Dedifferentiated amniotic fluid mesenchymal stem cell (primary cell): ENCODE data around the gene TBC1D3B.
"Not testable (repeated sequence)": the region's sequence is repeated elsewhere in the genome, so short reads cannot be mapped to it uniquely, and the experiment has no call there.

Experiments used
- DNase-seq: peaks from one replicate; pipeline ENCODE4 v3.0.0-alpha.2; 2016; ENCODE audit errors: extremely low spot score

The TBC1D3B gene

DNA sequence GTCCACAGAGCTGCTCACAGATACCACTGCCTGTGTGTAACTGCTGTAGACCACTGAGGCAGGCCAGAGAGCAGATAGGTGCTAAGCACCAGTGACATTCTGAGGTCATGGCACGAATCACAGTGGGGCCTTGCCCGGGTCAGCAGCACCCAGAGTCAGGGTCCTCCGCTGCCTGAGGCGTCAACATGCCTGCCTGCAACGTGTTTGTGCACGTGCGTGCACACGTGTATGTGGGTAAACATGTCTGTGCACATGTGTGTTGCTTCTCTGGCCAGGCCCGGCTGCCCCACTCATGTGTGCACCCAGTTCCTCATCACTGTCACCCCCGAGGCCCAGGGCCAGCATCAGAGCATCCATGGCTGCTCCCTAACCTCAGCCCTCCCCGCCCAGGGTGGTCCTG, at the start of gene TBC1D3B:
Gene TBC1D3B, minus strand, starts transcription at position 101 of the 400 bp plus-strand sequence. CDS start 1,586 bp downstream, outside the sequence.
- not testable (repeated sequence) for DNase-seq

DNA sequence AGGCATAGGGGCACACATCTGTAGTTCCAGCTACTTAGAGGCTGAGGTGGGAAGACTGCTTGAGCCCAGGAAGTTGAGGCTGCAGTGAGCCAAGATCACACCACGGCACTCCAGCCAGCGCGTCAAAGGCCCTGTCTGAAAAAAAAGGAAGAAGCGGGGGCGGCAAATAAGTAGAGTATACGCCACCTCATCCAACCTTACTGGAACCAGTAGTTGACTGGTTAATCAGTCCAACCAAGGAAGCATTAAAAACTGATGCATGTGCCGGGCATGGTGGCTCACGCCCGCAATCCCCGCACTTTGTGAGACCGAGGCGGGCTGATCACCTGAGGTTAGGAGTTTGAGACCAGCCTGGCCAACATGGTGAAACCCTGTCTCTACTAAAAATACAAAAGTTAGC, 46.5 kb upstream of the TBC1D3B start:
- DNase-seq: not testable (repeated sequence)

DNA sequence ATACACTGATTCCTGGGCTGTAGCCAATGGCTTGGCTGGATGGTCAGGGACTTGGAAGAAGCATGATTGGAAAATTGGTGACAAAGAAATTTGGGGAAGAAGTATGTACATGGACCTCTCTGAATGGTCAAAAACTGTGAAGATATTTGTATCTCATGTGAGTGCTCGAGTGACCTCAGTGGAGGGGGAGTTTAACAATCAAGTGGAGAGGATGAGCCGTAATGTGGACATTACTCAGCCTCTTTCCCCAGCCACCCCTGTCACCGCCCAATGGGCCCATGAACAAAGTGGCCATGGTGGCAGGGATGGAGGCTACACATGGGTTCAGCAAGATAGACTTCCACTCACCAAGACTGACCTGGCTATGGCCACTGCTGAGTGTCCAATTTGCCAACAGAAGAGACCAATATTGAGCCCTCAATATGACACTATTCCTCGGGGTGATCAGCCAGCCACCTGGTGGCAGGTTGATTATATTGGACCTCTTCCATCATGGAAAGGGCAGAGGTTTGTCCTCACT, 45.2 kb upstream of the TBC1D3B start:
- DNase-seq: not testable (repeated sequence)

DNA sequence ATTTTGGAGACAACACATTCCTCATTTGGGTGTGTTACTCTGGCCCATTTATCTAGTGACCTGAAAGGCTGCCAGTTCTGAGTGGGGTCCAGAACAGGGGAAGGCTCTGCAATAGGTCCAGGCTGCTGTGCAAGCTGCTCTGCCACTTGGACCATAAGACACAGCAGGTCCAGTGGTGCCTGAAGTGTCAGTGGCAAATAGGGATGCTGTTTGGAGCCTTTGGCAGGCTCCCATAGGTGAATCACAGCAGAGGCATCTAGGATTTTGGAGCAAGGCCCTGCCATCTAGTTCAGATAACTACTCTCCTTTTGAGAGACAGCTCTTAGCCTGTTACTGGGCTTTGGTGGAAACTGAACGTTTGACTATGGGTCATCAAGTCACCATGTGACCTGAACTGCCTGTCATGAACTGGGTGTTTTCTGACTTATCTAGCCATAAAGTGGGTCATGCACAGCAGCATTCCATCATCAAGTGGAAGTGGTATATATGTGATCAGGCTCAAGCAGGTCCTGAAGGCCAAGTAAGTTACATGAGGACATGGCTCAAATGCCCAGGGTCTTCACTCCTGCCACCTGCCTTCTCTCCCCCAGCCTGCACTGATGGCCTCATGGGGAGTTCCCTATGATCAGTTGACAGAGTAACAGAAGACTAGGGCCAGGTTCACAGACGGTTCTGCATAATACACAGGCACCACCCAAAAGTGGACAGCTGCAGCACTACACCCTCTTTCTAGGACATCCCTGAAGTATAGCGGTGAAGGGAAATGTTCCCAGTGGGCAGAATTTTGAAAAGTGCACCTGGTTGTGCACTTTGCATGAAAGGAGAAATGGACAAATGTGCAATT, 44.5 kb upstream of the TBC1D3B start:
- DNase-seq: not testable (repeated sequence)

DNA sequence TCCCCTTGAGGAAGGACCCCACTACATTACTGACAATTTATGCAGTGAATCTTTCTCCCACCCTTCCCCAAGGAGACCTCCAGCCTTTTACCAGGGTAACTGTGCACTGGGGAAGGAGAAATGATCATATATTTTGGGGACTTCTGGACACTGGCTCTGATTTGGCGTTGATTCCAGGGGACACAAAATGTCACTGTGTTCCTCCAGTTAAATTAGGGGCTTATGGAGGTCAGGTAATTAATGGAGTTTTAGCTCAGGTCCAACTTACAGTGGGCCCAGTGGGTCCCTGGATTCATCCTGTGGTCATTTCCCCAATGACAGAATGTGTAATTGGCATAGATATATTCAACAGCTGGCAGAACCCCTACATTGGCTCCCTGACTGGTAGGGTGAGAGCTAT, 43.1 kb upstream of the TBC1D3B start:
- not testable (repeated sequence) for DNase-seq

DNA sequence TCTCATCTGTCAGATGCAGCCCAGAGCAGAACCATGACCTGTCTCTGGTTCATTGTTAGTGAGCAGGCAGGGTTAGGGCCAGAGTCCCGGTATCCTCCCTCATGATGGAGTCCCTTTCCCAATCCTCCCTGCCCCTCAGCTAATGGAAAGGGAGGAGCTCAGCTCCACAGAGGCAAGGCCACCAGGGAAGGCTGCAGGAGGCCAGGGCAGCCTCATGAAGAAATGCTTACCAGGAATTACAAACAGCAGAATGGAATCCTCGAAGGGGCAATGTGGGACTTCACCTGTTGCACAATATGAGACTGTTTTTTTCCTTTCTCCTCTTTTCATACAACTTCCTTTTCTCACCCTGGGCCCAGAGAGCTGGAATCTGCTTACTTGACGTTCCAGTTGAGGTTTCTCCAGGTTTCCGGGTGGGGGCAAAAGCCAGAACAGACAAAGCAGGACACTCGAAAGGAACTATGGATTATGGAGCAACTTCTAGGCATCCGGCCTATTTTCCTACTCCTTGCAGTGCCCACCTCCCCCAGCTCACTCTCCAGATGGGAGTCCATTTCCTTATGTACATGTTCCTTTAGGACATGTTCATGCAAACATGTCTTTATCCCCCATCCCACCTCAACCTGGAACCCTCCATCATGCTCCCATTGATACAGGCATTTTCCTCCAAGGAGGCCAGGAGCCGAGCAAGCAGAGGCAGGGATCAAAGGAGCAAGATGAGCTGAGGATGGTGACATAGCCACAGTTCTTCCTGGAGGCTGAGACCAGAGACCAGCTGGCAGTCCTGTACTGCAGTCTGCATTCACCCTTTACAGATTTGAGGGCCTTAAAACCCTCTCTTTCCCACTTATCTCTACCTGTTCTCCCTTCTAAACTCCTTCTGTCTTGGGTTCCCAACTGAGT, 39.2 kb upstream of the TBC1D3B start:
- DNase-seq: not testable (repeated sequence)

DNA sequence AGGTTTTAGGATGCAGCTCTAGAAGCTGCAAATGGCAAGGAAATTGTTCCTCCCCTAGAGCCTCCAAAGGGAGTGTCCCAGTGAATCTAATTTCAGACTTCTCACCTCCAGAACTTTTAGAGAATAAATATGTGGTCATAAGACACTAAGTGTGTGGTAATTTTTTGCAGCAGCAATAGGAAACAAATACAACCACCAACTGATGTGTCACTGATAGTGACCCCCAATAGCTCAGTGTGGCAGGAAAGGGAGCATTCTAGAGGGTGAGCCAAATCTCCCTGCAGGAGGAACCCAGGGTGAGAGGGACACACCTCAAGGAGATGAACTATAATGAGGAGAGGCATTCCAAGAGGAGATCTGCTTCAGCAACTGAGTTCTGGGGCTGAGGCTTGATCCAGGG, 38.5 kb upstream of the TBC1D3B start:
- DNase-seq: no peak

DNA sequence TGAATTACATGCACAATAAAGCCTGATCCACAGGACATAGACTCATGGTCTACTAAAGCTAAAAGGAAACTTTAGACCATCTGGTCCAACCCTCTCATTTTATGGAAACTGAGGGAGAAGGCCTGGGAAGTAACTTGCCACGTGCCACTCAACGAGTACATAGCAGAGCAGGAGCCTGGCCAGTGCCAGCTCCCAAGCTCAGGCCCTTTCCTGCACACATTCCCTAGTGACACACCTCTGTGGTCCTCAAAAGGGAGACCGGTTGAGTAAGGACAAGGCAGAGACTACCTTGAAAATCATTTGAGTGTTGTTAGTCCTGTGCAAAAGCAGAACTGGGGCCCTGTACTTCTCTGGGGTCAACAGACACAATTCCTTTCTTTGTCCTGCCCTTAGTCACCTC, 37.3 kb upstream of the TBC1D3B start:
- no peak for DNase-seq

DNA sequence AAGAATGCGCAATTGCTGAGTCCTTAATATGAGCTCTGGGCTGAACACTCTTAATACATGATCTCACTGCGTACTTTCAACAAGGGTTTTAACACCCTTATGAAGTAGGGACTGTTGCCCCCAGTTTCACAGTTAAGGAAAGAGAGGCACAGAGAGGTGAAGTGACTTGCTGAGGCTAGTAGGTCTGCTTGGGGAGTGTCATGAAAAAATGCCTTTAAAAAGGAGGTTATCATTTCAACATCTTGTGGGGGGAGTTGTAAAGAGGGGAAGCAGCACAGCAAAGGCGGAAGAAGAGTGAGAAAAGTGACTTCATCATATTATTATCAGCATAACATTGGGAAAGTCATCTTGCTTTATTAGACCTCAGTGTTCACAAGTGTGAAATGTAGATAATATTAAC, 36.5 kb upstream of the TBC1D3B start:
- DNase-seq: no peak

DNA sequence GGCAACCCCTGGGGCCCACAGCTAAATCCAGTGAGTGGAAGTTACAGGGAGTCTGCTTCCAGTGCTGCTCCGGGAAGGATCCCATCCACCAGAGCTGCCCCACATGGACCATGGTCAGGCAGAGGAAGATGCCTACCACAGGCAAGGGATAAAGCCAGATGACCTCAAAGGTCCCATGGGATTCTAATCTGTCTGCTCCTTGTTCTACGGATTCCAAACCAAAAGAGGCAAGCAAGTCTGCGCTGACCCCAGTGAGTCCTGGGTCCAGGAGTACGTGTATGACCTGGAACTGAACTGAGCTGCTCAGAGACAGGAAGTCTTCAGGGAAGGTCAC, 35.8 kb upstream of the TBC1D3B start:
- no peak for DNase-seq

DNA sequence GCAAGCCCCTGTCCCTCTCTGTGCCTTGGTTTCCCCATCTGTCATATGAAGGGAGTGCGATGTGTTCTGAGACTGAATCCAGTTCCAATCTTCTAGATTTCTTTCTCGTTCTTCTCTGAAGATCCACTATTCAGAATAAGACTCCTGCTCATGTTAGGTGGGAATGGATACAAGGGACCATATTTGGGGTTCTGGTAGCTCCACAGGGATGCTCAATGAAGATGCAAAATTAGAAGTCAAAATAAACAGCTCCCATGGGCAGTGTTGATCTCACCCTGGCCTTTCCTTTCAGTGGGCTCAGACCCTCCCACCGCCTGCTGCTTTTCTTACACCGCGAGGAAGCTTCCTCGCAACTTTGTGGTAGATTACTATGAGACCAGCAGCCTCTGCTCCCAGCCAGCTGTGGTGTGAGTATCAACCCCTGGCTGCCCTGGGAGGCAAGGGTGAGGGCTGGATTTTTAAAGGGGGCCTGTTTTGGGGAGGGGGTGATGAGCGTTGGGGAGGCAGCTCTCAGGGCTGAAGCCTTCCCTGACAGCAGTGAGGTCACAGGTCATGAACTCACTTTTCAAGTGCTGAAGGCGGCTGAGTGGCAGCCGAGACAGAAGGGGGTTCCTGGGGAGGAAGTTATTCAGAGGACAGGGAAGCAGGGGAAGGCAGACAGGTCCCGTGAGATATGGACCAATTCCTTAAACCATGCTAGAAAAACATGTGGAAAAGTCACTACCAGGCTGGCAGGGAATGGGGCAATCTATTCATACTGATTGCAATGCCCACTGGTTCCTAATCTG, 35.2 kb upstream of the TBC1D3B start:
- not testable (repeated sequence) for DNase-seq

DNA sequence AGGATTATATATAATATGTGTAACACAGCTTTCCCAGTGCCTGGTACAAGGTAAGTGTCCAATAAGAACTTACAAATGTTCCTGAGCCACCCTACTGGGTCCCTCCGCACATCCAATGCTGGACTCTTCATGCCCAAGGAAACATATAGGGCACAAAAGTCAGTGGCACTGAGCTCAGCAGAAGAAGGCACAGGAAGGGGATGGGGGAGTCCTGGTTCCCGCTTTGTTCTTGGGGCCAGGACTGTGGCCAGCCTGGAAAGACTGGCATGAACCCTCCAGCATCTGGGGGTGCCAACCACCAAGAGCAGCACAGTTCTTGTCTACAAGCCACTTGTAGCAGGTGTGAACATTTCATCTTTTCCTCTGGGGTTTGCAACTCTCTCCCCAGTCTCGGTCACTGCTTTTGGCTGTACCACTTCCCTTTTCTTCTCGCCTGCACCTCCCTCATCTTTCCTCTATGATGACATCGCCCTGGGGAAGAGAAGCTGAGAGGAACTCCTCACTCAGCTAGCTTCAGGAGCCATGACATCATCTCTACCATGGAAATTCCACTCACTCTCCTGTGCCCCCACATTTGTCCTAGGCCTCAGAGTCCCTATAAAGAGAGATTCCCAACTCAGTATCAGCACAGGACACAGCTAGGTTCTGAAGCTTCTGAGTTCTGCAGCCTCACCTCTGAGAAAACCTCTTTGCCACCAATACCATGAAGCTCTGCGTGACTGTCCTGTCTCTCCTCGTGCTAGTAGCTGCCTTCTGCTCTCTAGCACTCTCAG, 34.2 kb upstream of the TBC1D3B start, which contains the start of gene CCL4L2:
Gene CCL4L2, plus strand, starts transcription at position 625 of the 773 bp plus-strand sequence.
- not testable (repeated sequence) for DNase-seq

DNA sequence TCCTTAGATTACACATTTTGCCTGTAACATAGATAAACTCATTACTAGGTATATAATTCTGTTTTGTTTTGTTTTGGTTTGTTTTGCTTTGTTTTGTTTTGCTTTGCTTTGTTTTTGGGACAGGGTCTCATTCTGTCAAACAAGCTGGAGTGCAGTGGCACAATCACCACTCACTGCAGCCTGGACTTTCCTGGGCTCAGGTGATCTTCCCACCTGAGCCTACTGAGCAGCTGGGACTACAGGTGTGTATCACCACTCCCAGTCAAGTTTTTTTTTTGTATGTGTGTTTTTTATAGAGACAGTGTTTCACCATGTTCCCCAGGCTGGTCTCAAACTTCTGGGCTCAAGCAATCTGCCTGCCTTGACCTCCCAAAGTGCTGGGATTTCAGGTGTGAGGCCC, 33.1 kb upstream of the TBC1D3B start:
- no peak for DNase-seq

DNA sequence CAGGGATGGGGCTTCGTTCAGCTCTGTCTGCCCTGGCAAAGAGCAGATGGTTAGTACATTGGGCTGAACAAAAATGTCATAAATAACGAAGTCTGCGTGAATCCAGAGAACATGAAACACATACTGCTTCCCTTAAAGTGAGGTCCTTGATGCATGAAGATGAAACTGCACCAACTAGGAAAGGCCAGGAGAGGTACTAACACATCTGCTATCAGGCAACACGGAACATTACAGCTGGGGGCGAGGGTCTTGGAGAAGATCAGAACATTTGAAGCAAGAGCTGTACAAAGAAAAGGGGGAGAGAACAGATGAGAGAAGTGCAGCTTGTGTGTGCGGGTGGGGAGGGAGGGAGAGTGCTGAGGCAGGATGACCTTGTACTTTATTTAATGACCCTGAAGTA, 30.9 kb upstream of the TBC1D3B start:
- DNase-seq: not testable (repeated sequence)

DNA sequence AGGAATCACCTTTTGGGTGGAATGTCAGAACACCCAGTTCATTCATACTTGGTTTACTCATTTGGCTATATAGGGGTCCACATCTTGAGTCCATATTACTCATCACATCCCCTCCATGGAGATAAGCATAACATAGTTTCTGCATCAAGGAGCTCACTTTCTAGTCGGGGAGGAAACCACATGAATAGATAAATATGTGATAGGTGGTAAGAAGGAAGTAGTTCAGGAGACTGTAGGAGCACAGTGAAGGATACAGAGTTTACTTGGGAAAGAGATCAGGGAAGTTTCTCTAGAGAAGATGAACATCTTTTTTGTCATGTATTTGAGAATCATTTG, 30.0 kb upstream of the TBC1D3B start:
- not testable (repeated sequence) for DNase-seq

DNA sequence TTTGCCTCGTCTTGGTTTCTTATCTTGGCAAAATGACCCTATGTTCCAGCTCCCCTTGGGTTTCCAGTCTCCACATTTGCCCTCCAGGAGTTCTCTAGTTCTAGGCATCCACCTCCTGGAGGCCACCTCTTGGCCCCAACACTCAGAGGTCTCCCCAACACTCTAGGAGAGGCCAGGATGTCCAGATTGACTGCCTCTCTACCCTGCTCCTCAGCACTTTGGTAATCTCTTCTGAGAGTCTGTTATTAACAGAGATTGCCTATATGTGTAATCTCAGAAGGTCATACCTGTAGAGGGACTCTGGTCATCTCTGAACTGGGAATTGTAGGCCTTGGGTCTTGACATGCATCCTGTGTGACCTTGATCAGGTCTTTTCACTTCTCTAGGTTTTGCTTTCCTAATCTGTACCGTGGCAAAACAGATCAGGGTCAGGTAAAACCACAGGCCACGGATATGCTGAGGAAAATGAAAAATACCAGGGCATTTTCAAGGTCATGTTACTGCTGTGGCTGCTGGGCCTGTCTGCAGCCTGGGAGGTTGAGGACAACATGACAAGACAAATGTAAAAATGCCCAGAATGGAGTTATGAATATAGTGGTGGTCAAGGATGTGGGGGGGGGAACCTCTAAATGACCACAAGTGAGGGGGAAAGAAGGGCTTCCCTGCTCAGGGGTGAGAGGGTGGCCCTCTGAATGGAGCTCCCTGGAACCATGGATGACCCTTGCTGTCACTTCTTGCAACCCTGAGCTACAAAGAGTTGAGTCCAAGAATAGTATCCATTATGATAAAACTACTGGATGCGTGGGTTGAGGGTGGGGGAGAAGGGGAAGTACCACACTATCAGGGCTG, 29.4 kb upstream of the TBC1D3B start:
- DNase-seq: no peak

DNA sequence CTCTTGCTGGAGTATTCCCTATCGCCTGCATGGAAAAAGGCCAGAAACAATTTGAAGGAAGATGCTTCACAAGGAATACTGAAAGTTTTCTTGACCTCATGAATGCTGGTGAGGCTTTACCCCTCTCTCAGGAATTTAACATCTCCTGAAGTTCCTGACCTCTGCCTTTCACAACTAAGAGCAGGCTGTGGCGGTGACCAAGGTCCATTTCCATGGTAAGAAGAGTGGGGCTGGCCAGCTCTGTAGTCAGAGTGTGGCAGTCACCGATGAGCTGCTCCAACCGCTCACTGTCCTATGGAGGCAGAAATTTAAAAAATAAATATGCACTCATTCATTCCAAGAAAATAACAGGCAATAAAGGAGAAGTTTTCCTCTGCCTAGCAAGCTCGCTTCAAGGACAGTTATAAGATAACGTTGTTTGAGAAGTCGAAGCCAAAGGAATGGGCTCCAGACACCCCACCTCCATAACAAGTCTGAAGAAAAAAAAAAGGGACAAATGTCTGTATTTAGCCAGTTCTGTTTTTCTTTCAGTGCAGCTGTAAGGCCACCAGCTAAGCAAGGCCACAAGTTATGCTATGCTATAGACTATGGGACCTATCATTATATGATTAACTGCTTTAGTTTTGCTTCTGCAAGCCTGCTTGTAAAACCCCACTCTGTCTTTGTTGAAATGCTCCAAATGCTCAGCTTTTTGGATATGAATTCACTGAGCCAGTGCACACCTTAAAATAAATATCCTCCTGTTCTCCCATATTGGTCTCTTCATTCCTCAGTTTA, 28.5 kb upstream of the TBC1D3B start:
- DNase-seq: no peak

DNA sequence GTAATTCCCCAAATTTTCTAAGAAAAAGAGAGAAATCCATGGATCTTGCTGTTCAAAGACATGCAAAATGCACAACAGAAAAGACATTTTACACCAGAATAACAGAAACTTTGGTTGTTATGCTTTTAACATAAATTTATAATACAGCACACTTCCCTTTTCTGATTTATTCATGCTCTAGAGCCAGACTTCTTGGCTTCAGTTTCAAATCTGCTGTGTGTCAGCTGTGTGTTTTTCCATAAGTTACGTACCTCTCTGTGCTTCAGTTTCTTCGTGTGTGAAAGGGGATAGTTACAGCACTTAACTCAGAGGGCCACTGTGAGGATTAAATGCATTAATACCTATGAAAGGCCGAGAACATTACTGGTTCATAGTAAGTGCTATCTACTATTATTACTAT, 26.9 kb upstream of the TBC1D3B start:
- DNase-seq: no peak

DNA sequence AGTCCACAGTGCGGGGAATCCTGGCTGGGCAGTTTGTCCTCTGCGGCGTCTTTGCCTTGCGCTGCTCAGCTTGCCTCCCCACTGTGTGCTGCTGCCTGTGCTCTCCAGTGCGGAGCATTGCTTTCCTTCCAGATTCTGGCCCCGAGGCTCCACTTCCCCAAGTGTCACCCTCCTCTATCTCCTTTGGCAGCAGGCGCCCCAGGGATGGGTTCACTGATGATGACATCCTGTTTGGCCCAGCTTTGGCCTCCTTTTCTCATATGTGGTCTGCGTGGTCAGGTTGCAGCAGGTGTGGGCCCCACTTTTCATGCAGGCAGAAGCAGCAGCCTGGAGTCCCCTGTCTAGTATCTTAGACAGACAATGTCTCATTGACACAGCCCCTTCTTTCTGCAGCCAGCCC, 25.1 kb upstream of the TBC1D3B start:
- not testable (repeated sequence) for DNase-seq
